Muscle of back (tissue), 11 donors: ENCODE measurements around the gene PSMD11. TPM values are rescaled to one million over a fixed set of nuclear protein-coding genes. Genes with fewer than 3 reads are reported as not detected.
"Not testable (repeated sequence)": the region's sequence is repeated elsewhere in the genome, so short reads cannot be mapped to it uniquely, and the experiment has no call there.

Experiments
- DNase-seq, 3 donors: peaks; one replicate each; pipeline versions ENCODE4 v3.0.0 to v3.0.0-alpha.2; 2013
- polyA plus RNA-seq, 10 donors: library from polyadenylated mRNA; unstranded; fragments of 120-200 nt; gene quantifications; one replicate each; pipeline ENCODE4 v1.2.1, GENCODE V29; 2013; ENCODE audit not compliant: insufficient read length in 10 of 10

PSMD11 gene
- polyA plus RNA-seq, 10 donors: 50.9 to 79.0 (median 66.2) TPM

- DNase-seq: peak in 2 of 3 donors; percentile 60 to 74
Measured at GRCh38 chr17:32504166-32504990, 60.1 kb downstream of the PSMD11 start.

GRCh38 chr17:32508926-32509325 lies 64.6 kb downstream of the PSMD11 start:
- DNase-seq: no peak

DNA sequence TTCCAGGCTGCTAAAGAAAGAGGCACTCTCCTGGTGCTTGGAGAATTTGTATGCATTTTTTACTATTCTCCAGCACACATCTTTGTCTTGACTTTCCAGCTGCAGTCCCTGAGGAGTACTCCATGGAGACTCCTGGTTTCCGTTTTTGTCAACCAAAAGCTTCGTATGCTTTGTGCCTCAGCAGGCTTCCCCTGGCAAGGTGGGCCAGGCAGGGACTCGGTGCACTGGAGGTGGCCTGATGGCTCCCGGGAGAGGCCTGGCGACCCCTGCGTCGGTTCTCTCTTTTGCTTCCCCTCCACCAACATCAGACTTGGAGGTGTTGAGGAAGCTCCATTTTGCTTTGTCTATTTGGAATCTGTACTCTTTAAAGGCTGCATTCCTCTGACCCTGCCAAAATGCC lies 66.2 kb downstream of the PSMD11 start:
- no peak for DNase-seq

DNA sequence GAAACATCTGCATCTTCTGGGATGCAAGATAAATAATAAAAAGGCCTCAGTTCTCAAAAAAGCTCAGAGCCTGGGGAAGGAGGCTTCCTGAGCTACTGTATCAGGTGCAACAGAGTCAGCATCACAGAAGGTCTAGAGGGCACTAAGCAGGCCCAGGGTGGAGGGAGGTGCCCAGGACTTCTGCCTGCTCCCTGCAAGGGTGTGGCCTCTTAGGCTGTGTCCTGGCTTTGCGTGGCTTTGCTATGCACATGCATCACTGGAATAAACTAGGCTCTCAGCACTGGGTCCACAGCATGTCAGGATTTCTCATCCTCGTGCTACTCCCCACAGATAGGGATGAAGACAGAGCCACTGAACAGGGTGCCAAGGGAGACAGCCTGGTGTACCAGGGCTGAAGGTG lies 68.0 kb downstream of the PSMD11 start:
- no peak for DNase-seq

DNA sequence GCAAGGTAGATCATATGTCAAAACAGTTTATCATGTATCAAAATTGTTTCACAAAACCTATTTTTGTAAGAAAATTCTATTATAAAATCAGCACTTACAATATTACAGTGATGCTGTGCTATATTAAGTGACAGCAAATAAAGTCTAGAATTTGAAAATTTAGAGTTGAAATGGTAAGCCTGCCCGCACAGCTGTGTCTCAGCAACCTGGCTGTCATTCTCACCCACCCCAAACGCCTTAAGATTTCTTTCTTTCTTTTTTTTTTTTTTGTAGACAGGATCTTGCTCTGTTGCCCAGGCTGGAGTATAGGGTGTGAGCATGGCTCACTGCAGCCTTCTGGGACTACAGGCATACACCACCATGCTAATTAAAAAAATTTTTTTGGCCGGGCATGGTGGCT lies 69.3 kb downstream of the PSMD11 start:
- no peak for DNase-seq

GRCh38 chr17:32514606-32515005 lies 70.3 kb downstream of the PSMD11 start:
- no peak for DNase-seq

GRCh38 chr17:32515677-32516383 lies 71.5 kb downstream of the PSMD11 start:
- DNase-seq: no peak

GRCh38 chr17:32516450-32516849 lies 72.1 kb downstream of the PSMD11 start:
- DNase-seq: no peak

DNA sequence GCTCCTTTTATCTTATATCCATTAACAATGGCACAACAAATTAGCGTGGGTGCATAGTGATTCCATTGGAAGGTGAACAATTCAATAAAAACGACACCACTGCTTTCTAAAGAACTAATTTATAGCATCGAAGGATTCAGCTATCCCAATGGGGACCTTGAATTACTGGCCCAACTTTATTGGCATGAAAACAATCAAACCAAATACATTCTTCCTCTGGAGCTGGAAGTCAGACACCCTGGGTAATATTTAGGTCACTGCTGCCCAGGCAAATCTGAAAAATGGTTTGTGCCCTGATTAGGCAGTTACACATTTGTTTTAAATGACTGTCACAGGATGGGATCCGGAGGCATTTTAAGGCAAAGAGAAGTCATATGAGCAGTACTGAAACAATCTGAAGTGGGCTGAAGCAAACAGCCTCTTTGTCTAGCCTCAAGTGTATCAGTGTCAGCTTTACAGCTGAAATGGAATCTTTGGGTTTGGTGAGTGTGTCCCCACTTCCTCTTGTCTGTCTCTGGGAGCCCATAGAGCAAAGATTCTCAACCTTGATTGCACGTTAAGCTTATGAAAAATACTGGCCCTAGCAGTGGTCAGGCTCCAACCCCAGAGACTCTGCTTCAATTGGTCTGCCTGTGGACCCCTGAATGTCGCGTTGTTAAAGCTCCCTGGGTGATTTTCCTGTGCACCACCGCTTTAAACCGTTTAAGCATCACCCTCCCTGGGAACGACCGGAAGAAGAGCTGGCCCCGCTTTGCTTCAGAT lies 72.8 kb downstream of the PSMD11 start:
- DNase-seq: no peak

DNA sequence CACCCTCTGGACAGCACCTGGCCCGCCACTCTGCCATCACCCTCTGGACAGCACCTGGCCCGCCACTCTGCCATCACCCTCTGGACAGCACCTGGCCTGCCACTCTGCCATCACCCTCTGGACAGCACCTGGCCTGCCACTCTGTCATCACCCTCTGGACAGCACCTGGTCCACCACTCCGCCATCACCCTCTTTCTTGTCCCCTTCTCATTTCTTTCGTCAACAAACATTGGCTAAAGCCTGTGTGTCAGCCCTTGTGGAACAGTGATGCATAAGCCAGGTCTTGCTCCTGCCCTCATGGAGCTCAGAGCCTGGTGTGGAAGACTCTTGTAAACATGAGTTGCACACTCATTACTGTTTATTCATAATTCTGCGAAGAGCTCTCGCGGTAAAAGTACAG lies 73.7 kb downstream of the PSMD11 start:
- DNase-seq: no peak

DNA sequence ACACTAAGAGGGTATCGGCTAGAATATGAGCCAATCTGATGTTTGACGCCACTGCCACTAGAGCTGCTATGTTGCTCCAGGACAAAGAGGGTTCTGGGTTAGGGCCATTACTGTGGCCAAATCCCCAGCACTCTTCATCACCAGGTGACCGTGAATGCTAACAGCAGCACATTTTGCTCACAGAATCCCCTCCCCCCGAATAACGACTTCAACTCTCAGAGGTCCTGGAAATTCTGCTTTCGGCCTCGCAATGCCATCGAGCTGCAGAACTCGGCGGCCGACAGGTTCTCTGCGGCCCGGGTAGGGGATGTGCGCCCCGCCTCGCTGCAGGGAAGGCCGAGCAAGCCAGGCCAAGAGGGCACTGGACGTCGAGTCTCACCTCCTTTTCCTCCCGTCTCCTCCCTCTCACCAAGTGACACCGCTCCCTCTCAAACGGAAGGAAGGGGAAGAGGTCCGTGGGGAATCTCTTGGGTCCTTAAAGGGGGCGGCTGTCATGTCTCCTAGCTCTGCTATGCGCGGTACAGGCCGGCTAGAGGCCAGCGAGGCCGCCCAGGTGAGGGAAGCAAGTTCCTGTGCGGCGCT lies 74.4 kb downstream of the PSMD11 start:
- DNase-seq: no peak

DNA sequence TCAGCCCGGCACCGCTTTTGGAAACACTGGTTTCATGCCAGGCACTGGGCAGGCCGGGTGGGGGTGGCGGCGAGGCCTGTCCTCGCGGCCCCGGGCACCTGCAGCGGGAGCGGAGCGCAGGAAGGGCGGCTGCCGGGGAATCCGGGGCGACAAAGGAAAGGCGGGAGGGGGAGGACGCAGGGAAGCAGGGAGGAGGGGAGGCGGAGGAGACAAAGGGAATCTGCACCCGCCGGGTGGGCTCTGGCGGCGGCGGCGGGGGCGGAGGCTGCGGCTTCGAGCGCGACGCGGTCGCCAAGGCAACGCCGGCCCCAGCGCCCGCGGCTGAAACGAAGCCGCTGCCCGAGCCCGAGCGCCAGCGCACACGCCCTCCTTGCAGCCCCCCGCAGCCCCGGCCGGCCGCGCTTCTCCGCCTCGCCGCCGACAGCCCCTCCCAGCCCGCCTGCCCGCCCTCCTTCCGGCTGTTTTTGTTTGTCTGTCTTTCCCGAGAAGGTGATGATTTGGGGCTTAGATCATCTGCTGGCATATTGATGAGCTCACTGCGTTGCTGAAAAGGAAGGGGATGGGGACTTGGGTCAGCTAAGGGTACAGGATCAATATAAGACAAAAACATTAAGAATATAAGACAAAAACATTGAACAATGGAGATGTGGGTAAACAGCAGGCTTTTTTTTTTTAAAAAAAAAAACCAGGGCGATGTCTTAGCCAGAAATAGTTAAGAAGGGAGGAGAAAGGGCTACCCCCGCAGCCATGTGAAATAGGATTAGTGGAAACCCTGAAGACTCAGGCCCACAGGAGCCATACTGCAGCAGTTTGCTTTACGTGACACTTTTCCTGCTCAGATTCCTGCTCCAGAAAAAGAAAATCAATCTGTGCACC lies 75.2 kb downstream of the PSMD11 start:
- DNase-seq: peak in 2 of 3 donors; percentile 52 to 68

GRCh38 chr17:32520104-32520701 lies 75.9 kb downstream of the PSMD11 start:
- peak in 1 of 3 donors; percentile 46 for DNase-seq

- no peak for DNase-seq
Measured at GRCh38 chr17:32520737-32521404, 76.6 kb downstream of the PSMD11 start.

GRCh38 chr17:32523017-32523680 lies 78.8 kb downstream of the PSMD11 start:
- no peak for DNase-seq

- DNase-seq: no peak
Measured at GRCh38 chr17:32523827-32524552, 79.7 kb downstream of the PSMD11 start.

DNA sequence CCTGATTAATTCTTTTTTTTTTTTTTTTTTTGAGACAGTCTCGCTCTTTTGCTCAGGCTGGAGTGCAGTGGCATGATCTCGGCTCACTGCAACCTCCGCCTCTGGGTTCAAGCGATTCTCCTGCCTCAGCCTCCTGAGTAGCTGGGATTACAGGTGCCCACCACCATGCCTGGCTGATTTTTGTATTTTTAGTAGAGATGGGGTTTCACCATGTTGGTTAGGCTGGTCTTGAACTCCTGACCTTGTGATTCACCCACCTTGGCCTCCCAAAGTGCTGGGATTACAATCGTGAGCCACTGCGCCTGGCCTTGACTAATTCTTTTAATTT lies 80.2 kb downstream of the PSMD11 start:
- not testable (repeated sequence) for DNase-seq

DNA sequence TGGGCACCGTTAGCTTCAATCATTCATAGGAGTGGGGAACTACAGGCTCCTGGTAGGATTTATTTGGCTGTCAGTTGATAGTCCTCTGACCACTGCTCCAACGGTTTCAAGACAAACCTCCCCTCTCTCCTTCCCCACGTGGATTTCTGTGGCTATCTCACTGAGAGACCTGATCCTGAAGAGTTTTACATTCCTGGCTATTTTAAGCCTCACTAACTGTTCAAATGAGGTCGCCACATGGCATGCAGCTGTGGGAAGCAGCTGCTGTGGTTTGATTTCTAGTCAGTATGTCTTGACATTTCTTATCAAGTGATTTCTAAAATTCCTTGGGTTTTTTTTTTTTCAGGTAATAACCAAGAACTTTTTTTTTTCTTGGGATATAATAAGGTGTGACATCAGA lies 80.8 kb downstream of the PSMD11 start:
- DNase-seq: peak in 2 of 3 donors; percentile 43 to 53

DNA sequence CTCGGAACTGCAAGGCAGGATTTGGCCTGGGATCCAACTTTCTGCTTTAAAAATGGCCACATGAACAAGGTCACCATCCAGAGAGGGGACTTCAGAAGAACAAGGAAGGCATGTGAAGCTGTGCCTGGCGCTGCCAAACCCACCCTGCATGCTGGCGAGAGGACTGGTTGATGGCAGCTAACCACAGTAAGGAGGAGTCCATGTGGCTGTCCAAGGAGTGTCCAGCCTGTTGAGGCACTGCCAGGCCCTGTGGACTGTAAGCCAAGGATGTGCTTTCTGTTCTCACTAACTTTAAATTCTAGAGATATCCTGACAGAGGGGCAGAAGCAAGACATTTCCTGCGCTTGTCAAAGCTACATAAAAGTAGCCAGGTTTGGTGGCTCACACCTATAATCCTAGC lies 82.8 kb downstream of the PSMD11 start:
- DNase-seq: no peak
